B cell (primary cell): Measurements from ENCODE around the gene TOM1L2. TPM values are rescaled to one million over a fixed set of nuclear protein-coding genes. Genes with fewer than 3 reads are reported as not detected.

ENCODE experiments used
- ATAC-seq: fragments of 200-7000 bp; cut with Tn5 transposase; one replicate; pipeline ENCODE4 v1.10.0; 2021; ENCODE audit warnings: low read depth, mild to moderate bottlenecking, moderate number of reproducible peaks, moderate library complexity
- CTCF ChIA-PET: fragments of 350-600 bp; sonication (Branson Sonifier 250); formaldehyde crosslinking; loops from one replicate; lab custom pipeline; 2021; ENCODE audit warnings: antibody characterized with exemption, inconsistent platforms; lab: Charles Lee
- POLR2A ChIA-PET: fragments of 350-600 bp; sonication (Branson Sonifier 250); formaldehyde crosslinking; loops from one replicate; lab custom pipeline; 2021; ENCODE audit warnings: antibody characterized with exemption; lab: Charles Lee
- DNase-seq: peaks from one replicate; pipeline ENCODE4 v3.0.0; 2013
- H2AFZ ChIP-seq: 2 replicates; pipeline ENCODE4 v1.6.1; 2012; ENCODE audit warnings: mild to moderate bottlenecking, low read depth, low read length; ENCODE audit not compliant: insufficient read depth, poor library complexity, severe bottlenecking
- H3K27ac ChIP-seq, 2 donors: 1 replicate in 1 of 2; 2 replicates in 1 of 2; pipeline ENCODE4 v1.5.1; 2012 to 2013; ENCODE audit warnings: low read length in 2 of 2, mild to moderate bottlenecking in 2 of 2, moderate library complexity in 1 of 2
- H3K27me3 ChIP-seq, 4 experiments: fragments of 200-600 bp in 1 of 4; sonication (generic) in 1 of 4; replicated peaks in 1 of 4; 1 replicate in 2 of 4; 2 replicates in 2 of 4; pipeline versions ENCODE4 v1.6.1 to v1.7.0; 2013 to 2016; ENCODE audit warnings: low read length in 3 of 4, mild to moderate bottlenecking in 2 of 4, mixed read lengths in 1 of 4, moderate library complexity in 1 of 4; ENCODE audit not compliant: insufficient read depth in 4 of 4, control insufficient read depth in 3 of 4; ENCODE audit errors: control extremely low read depth in 1 of 4
- H3K36me3 ChIP-seq, 2 experiments: replicated peaks in 1 of 2; 1 replicate in 1 of 2; 2 replicates in 1 of 2; pipeline versions ENCODE4 v1.6.1 to v1.7.1; 2013; ENCODE audit warnings: low read length in 1 of 2; ENCODE audit not compliant: insufficient read depth in 2 of 2, control insufficient read depth in 1 of 2; ENCODE audit errors: control extremely low read depth in 1 of 2, extremely low read depth in 1 of 2
- H3K4me1 ChIP-seq, 2 donors: fragments of 200-600 bp in 1 of 2; sonication (generic) in 1 of 2; 1 replicate in 1 of 2; 2 replicates in 1 of 2; pipeline versions ENCODE4 v1.5.1 to v1.6.1; 2013 to 2017; ENCODE audit warnings: low read length in 2 of 2; ENCODE audit not compliant: control insufficient read depth in 2 of 2, insufficient read depth in 2 of 2
- H3K4me2 ChIP-seq: replicated peaks from 2 replicates; pipeline ENCODE3; 2012; ENCODE audit warnings: mild to moderate bottlenecking, low read depth, low read length; ENCODE audit not compliant: poor library complexity, severe bottlenecking
- H3K4me3 ChIP-seq, 5 experiments: fragments of 200-600 bp in 1 of 5; sonication (generic) in 1 of 5; 1 replicate in 3 of 5; 2 replicates in 2 of 5; pipeline versions ENCODE4 v1.5.1 to v1.7.0; 2011 to 2016; ENCODE audit warnings: low read length in 4 of 5, mild to moderate bottlenecking in 4 of 5, low read depth in 2 of 5, control low read depth in 1 of 5, moderate library complexity in 1 of 5; ENCODE audit not compliant: insufficient read depth in 1 of 5; ENCODE audit errors: control extremely low read depth in 1 of 5, extremely low read depth in 1 of 5
- H3K79me2 ChIP-seq: fragments of 200-600 bp; sonication (generic); one replicate; pipeline ENCODE4 v1.6.0; 2016; ENCODE audit warnings: low read length; ENCODE audit not compliant: control insufficient read depth, insufficient read depth
- H3K9ac ChIP-seq: fragments of 200-600 bp; sonication (generic); 2 replicates; pipeline ENCODE4 v1.6.1; 2017; ENCODE audit warnings: mild to moderate bottlenecking, low read length, moderate library complexity
- H3K9me3 ChIP-seq, 3 donors: one replicate each; pipeline versions ENCODE4 v1.6.1 to v1.7.1; 2013; ENCODE audit warnings: low read length in 2 of 3; ENCODE audit not compliant: control insufficient read depth in 2 of 3, insufficient read depth in 1 of 3; ENCODE audit errors: control extremely low read depth in 1 of 3
- H4K20me1 ChIP-seq: 2 replicates; pipeline ENCODE4 v1.6.0; 2012; ENCODE audit warnings: mild to moderate bottlenecking, low read length; ENCODE audit not compliant: insufficient read depth, control insufficient read depth, poor library complexity, severe bottlenecking
- H3K27ac Mint-ChIP-seq: one replicate; pipeline ENCODE4 v1.8.0; 2021; ENCODE audit warnings: mixed read lengths
- H3K27me3 Mint-ChIP-seq: one replicate; pipeline ENCODE4 v1.8.0; 2021; ENCODE audit warnings: mixed read lengths
- H3K4me1 Mint-ChIP-seq: one replicate; pipeline ENCODE4 v1.8.0; 2021; ENCODE audit warnings: mixed read lengths
- H3K4me3 Mint-ChIP-seq: one replicate; pipeline ENCODE4 v1.8.0; 2021; ENCODE audit warnings: mixed read lengths
- H3K9me3 Mint-ChIP-seq: one replicate; pipeline ENCODE4 v1.8.0; 2022; ENCODE audit warnings: mixed read lengths; ENCODE audit not compliant: insufficient read depth
- CTCF ChIP-seq: fragments of 200-600 bp; IDR thresholded peaks from one replicate; pipeline ENCODE4 v1.8.0; 2022; ENCODE audit warnings: antibody characterized with exemption, mild to moderate bottlenecking
- EZH2 ChIP-seq: IDR thresholded peaks from 2 replicates; pipeline ENCODE4 v1.6.1; 2012; ENCODE audit warnings: borderline replicate concordance, low read depth, mild to moderate bottlenecking, moderate library complexity, low read length; ENCODE audit not compliant: insufficient read depth, poor library complexity, severe bottlenecking
- WGBS: methylation state at CpG from one replicate; pipeline ENCODE4 v1.1.5; 2013; ENCODE audit warnings: missing lambda C conversion rate; ENCODE audit not compliant: insufficient coverage; 5-methylcytosine and 5-hydroxymethylcytosine counted together
- intact Hi-C: fragments of 100-400 bp; cut with micrococcal nuclease; formaldehyde crosslinking; loops from one replicate; pipeline ENCODE4 v1.10.0; 2022
- polyA plus RNA-seq: library from polyadenylated mRNA; depleted of rRNA; stranded (reverse); fragments of >200 nt; gene quantifications from 2 replicates; pipeline ENCODE4 v1.2.3, GENCODE V29; 2012
- total RNA-seq, 2 donors: library from RNA; stranded (reverse); fragments of 120-200 nt in 1 of 2; gene quantifications; 1 replicate in 1 of 2; 2 replicates in 1 of 2; pipeline versions ENCODE4 v1.2.3 to v1.2.4, GENCODE V29; 2013 to 2022

TOM1L2 gene
- total and polyA plus RNA-seq, 2 donors (not counting 1 experiment from before 2014, with no cell fraction given) = 25.1 to 29.7 TPM

- TF ChIP-seq EZH2 (no peak), CTCF (no peak)
- H3K4me3 ChIP-seq = no peak overlapping the region
- Mint-ChIP-seq H3K27ac (no peak overlapping the region), H3K27me3 (no peaks in the 10 kb centered on the region), H3K4me3 (no peak overlapping the region), H3K4me1 (no peaks in the 10 kb centered on the region), H3K9me3 (no peaks in the 10 kb centered on the region)
- no peak overlapping the region for H3K9ac ChIP-seq
- H4K20me1 ChIP-seq = no peaks in the 10 kb centered on the region
- CTCF ChIA-PET = interaction anchor here (1.4 kb wide), 1 partner anchor 9 kb away, joined by 3 read pairs; no protein-coding TSS in a partner anchor
- intact Hi-C loops = no loop called here
- H3K79me2 ChIP-seq = no peaks in the 10 kb centered on the region
- H3K27ac ChIP-seq = no peak overlapping the region
- H3K4me1 ChIP-seq = no peaks in the 10 kb centered on the region
- H3K36me3 ChIP-seq = no peaks in the 10 kb centered on the region
- no peak for DNase-seq
- WGBS = 100% methylated on average over 1 of the region's 2 CpGs
- ATAC-seq = no peak
- H2AFZ ChIP-seq = no peak overlapping the region
- no peaks in the 10 kb centered on the region for H3K27me3 ChIP-seq
- POLR2A ChIA-PET = no interaction called here
- no peak overlapping the region for H3K4me2 ChIP-seq
- no peaks in the 10 kb centered on the region for H3K9me3 ChIP-seq
These were observed 21.2 kb upstream of the TOM1L2 start for GRCh38 chr17:17993366-17993765.

- H3K36me3 ChIP-seq = no peaks in the 10 kb centered on the region
- intact Hi-C loops = no loop called here
- TF ChIP-seq EZH2 (no peak), CTCF (no peak)
- no peaks in the 10 kb centered on the region for H3K27me3 ChIP-seq
- ChIA-PET CTCF (no interaction called here), POLR2A (no interaction called here)
- 94% methylated on average over 2 of the region's 2 CpGs for WGBS
- no peaks in the 10 kb centered on the region for H3K4me1 ChIP-seq
- H3K9me3 ChIP-seq = no peaks in the 10 kb centered on the region
- ATAC-seq (no peak), DNase-seq (no peak)
- no peak overlapping the region for H3K4me2 ChIP-seq
- no peak overlapping the region for H3K9ac ChIP-seq
- H4K20me1 ChIP-seq = no peaks in the 10 kb centered on the region
- no peak overlapping the region for H2AFZ ChIP-seq
- H3K27ac ChIP-seq = no peak overlapping the region
- H3K4me3 Mint-ChIP-seq = no peak overlapping the region
- H3K9me3 Mint-ChIP-seq = no peaks in the 10 kb centered on the region
- no peak overlapping the region for H3K4me3 ChIP-seq
- no peaks in the 10 kb centered on the region for H3K4me1 Mint-ChIP-seq
- no peaks in the 10 kb centered on the region for H3K79me2 ChIP-seq
- no peaks in the 10 kb centered on the region for H3K27me3 Mint-ChIP-seq
- no peak overlapping the region for H3K27ac Mint-ChIP-seq
These were observed 18.1 kb upstream of the TOM1L2 start for GRCh38 chr17:17990282-17990681.
